NT2/D1 (cell line): ENCODE measurements around the gene ST8SIA6.

Experiments
- DNase-seq: peaks from one replicate; pipeline ENCODE4 v3.0.0-alpha.2; 2011; ENCODE audit warnings: low read depth, low spot score
- H3K27me3 ChIP-seq: 2 replicates; pipeline ENCODE4 v1.6.0; 2011; ENCODE audit warnings: mild to moderate bottlenecking; ENCODE audit not compliant: insufficient read length, insufficient read depth
- H3K36me3 ChIP-seq: 2 replicates; pipeline ENCODE4 v1.6.1; 2011; ENCODE audit warnings: mild to moderate bottlenecking, low read length, mixed read lengths; ENCODE audit not compliant: insufficient read depth, insufficient read length
- H3K4me1 ChIP-seq: 2 replicates; pipeline ENCODE4 v1.5.1; 2011; ENCODE audit not compliant: insufficient read depth, insufficient read length
- H3K4me3 ChIP-seq: 2 replicates; pipeline ENCODE4 v1.5.1; 2011; ENCODE audit warnings: low read depth; ENCODE audit not compliant: insufficient read length
- H3K9ac ChIP-seq: 2 replicates; pipeline ENCODE4 v1.6.0; 2011; ENCODE audit warnings: low read depth; ENCODE audit not compliant: insufficient read length
- H3K9me3 ChIP-seq: 2 replicates; pipeline ENCODE4 v1.5.1; 2011; ENCODE audit warnings: mild to moderate bottlenecking, low read length; ENCODE audit not compliant: insufficient read depth
- SUZ12 ChIP-seq: IDR thresholded peaks from 2 replicates; pipeline ENCODE4 v1.6.1; 2011; ENCODE audit not compliant: insufficient read length, insufficient read depth; ENCODE audit errors: extremely low read depth
- YY1 ChIP-seq: IDR thresholded peaks from 2 replicates; pipeline ENCODE4 v1.6.1; 2011; ENCODE audit not compliant: insufficient read length, insufficient read depth
- ZNF274 ChIP-seq: IDR thresholded peaks from 2 replicates; pipeline ENCODE4 v1.6.1; 2011; ENCODE audit warnings: mild to moderate bottlenecking, low read depth, low read length

Gene ST8SIA6

GRCh38 chr10:17272648-17273047 lies 181.7 kb downstream of the ST8SIA6 start:
- no peak for TF ChIP-seq SUZ12
- no peak for TF ChIP-seq ZNF274
- no peak for TF ChIP-seq YY1
- no peaks in the 10 kb centered on the region for H3K4me1 ChIP-seq
- peaks cover 24% of the 10 kb centered on the region for H3K9me3 ChIP-seq
- H3K4me3 ChIP-seq, result no peak overlapping the region
- H3K9ac ChIP-seq, result no peak overlapping the region
- no peak for DNase-seq
- H3K36me3 ChIP-seq, result no peaks in the 10 kb centered on the region
- no peaks in the 10 kb centered on the region for H3K27me3 ChIP-seq
